GM12878 (cell line): ENCODE measurements around the gene OPN5. TPM values are rescaled to one million over a fixed set of nuclear protein-coding genes. Genes with fewer than 3 reads are reported as not detected.

Source experiments
- ATAC-seq: fragments of 200-7000 bp; cut with Tn5 transposase; 3 replicates; pipeline ENCODE4 v1.9.1; 2020; ENCODE audit warnings: mild to moderate bottlenecking, moderate library complexity
- BruUV-seq: library from RNA; stranded (reverse); fragments of 400-500 nt; replicated peaks from 2 replicates; lab custom pipeline; 2021; lab: Mats Ljungman, UMichigan
- CTCF ChIA-PET: fragments of 300-600 bp; sonication (Branson Sonifier 250); formaldehyde crosslinking; extraction: SDS; loops from one replicate; lab custom pipeline; 2021; ENCODE audit warnings: inconsistent platforms; lab: Yijun Ruan, JAX
- POLR2A ChIA-PET: fragments of 350-600 bp; formaldehyde crosslinking; extraction: SDS; loops from one replicate; lab custom pipeline; 2021; ENCODE audit warnings: inconsistent platforms; lab: Charles Lee
- RAD21 ChIA-PET: fragments of 300-600 bp; sonication (Branson Sonifier 250); formaldehyde crosslinking; loops from one replicate; lab custom pipeline; 2023; ENCODE audit warnings: antibody characterized with exemption; ENCODE audit not compliant: unreplicated experiment; lab: Charles Lee
- SMC1A ChIA-PET: fragments of 300-600 bp; sonication (Branson Sonifier 250); formaldehyde crosslinking; loops from one replicate; lab custom pipeline; 2023; ENCODE audit not compliant: unreplicated experiment, uncharacterized antibody; lab: Charles Lee
- DNase-seq: peaks from one replicate; pipeline ENCODE4 v3.0.0-alpha.2; 2011; ENCODE audit warnings: low read depth, low spot score
- FAIRE-seq: peaks from 3 replicates; lab custom pipeline; 2011; peaks lifted over from hg19 to GRCh38; lab: Jason Lieb, UNC
- H2AFZ ChIP-seq: 2 replicates; pipeline ENCODE4 v1.6.0; 2011; ENCODE audit warnings: low read depth, low read length, control low read depth; ENCODE audit not compliant: control insufficient read depth
- H3K27ac ChIP-seq: 2 replicates; pipeline ENCODE4 v1.5.1; 2011; ENCODE audit warnings: control low read depth; ENCODE audit not compliant: control insufficient read depth, insufficient read depth
- H3K27me3 ChIP-seq, 2 experiments: replicated peaks in 1 of 2; 2 replicates each; pipeline versions ENCODE4 v1.6.0 to v1.6.1; 2011; ENCODE audit warnings: low read length in 1 of 2; ENCODE audit not compliant: control insufficient read depth in 2 of 2, insufficient read depth in 2 of 2
- H3K36me3 ChIP-seq, 2 experiments: 2 replicates each; pipeline ENCODE4 v1.5.1; 2011; ENCODE audit warnings: low read length in 1 of 2; ENCODE audit not compliant: control insufficient read depth in 2 of 2, insufficient read depth in 2 of 2
- H3K4me1 ChIP-seq: 2 replicates; pipeline ENCODE4 v1.6.1; 2011; ENCODE audit warnings: mild to moderate bottlenecking, low read length, moderate library complexity, mixed read lengths; ENCODE audit not compliant: control insufficient read depth, insufficient read depth
- H3K4me2 ChIP-seq: 2 replicates; pipeline ENCODE4 v1.6.0; 2011; ENCODE audit warnings: control low read depth; ENCODE audit not compliant: control insufficient read depth, insufficient read depth
- H3K4me3 ChIP-seq: fragments of 200-600 bp; sonication (generic); 2 replicates; pipeline ENCODE4 v1.5.1; 2016
- H3K79me2 ChIP-seq: 2 replicates; pipeline ENCODE4 v1.6.0; 2011; ENCODE audit warnings: low read length; ENCODE audit not compliant: control insufficient read depth, insufficient read depth
- H3K9ac ChIP-seq: 2 replicates; pipeline ENCODE4 v1.8.0; 2011; ENCODE audit warnings: low read length, control low read depth, mixed read lengths; ENCODE audit not compliant: control insufficient read depth, insufficient read depth
- H3K9me3 ChIP-seq: replicated peaks from 3 replicates; pipeline ENCODE4 v1.5.1; 2011; ENCODE audit warnings: mild to moderate bottlenecking, low read length; ENCODE audit not compliant: control insufficient read depth, insufficient read depth
- H4K20me1 ChIP-seq: 2 replicates; pipeline ENCODE4 v1.6.0; 2011; ENCODE audit not compliant: control insufficient read depth, insufficient read depth
- ATF7 ChIP-seq: fragments of 450-650 bp; IDR thresholded peaks from 2 replicates; pipeline ENCODE4 v1.6.1; 2016; ENCODE audit warnings: low read depth, mild to moderate bottlenecking
- FOXK2 ChIP-seq: fragments of 450-650 bp; IDR thresholded peaks from 2 replicates; pipeline ENCODE4 v1.6.1; 2017; ENCODE audit warnings: mild to moderate bottlenecking, moderate library complexity
- GABPA ChIP-seq: IDR thresholded peaks from 2 replicates; pipeline ENCODE4 v1.6.1; 2014; ENCODE audit warnings: antibody characterized with exemption, low read depth, mild to moderate bottlenecking, inconsistent platforms
- MEF2B ChIP-seq: fragments of 450-650 bp; IDR thresholded peaks from 2 replicates; pipeline ENCODE4 v1.6.1; 2018; ENCODE audit warnings: mild to moderate bottlenecking, moderate library complexity; ENCODE audit not compliant: partially characterized antibody, poor library complexity, severe bottlenecking
- MTA2 ChIP-seq: fragments of 450-650 bp; IDR thresholded peaks from 2 replicates; pipeline ENCODE4 v1.6.1; 2016; ENCODE audit warnings: low read depth, mild to moderate bottlenecking, moderate library complexity
- NFIC ChIP-seq: IDR thresholded peaks from 2 replicates; pipeline ENCODE4 v1.6.1; 2012; ENCODE audit warnings: low read depth, mild to moderate bottlenecking, inconsistent platforms, low read length, moderate library complexity
- PAX5 ChIP-seq: IDR thresholded peaks from 2 replicates; pipeline ENCODE4 v1.6.1; 2011; ENCODE audit warnings: low read depth, low read length, borderline replicate concordance
- PAX8 ChIP-seq: fragments of 450-650 bp; IDR thresholded peaks from 2 replicates; pipeline ENCODE4 v1.6.1; 2017; ENCODE audit warnings: mild to moderate bottlenecking, moderate library complexity
- RAD21 ChIP-seq: IDR thresholded peaks from 2 replicates; pipeline ENCODE4 v1.6.1; 2011; ENCODE audit warnings: mild to moderate bottlenecking, low read depth, low read length, moderate library complexity; ENCODE audit not compliant: insufficient read depth
- RAD51 ChIP-seq: fragments of 450-650 bp; IDR thresholded peaks from 2 replicates; pipeline ENCODE4 v1.6.1; 2016; ENCODE audit warnings: moderate library complexity, mild to moderate bottlenecking, inconsistent platforms
- RELB ChIP-seq: fragments of 450-650 bp; IDR thresholded peaks from 2 replicates; pipeline ENCODE4 v1.6.1; 2017; ENCODE audit warnings: low read depth, mild to moderate bottlenecking, moderate library complexity
- SMAD1 ChIP-seq: fragments of 450-650 bp; IDR thresholded peaks from 2 replicates; pipeline ENCODE4 v1.6.1; 2018; ENCODE audit warnings: mild to moderate bottlenecking, low read depth; ENCODE audit not compliant: partially characterized antibody
- SMARCA5 ChIP-seq: fragments of 450-650 bp; IDR thresholded peaks from 2 replicates; pipeline ENCODE4 v1.6.1; 2017; ENCODE audit warnings: mild to moderate bottlenecking
- SMC3 ChIP-seq: IDR thresholded peaks from 2 replicates; pipeline ENCODE4 v1.6.1; 2011; ENCODE audit warnings: low read length, improper control_type of control experiment, borderline replicate concordance
- STAT1 ChIP-seq: fragments of 450-650 bp; conservative IDR thresholded peaks from 2 replicates; pipeline ENCODE4 v1.6.1; 2014; ENCODE audit warnings: antibody characterized with exemption, mild to moderate bottlenecking
- YY1 ChIP-seq: IDR thresholded peaks from 2 replicates; pipeline ENCODE4 v1.6.1; 2011; ENCODE audit warnings: low read depth, mild to moderate bottlenecking, low read length
- ZNF24 ChIP-seq: fragments of 450-650 bp; IDR thresholded peaks from 2 replicates; pipeline ENCODE4 v1.6.1; 2017; ENCODE audit warnings: antibody characterized with exemption, mild to moderate bottlenecking
- ZZZ3 ChIP-seq: IDR thresholded peaks from 2 replicates; pipeline ENCODE4 v1.6.1; 2011; ENCODE audit warnings: low read depth; ENCODE audit not compliant: control insufficient read depth, insufficient read length
- WGBS: methylation state at CpG from one replicate; pipeline ENCODE4 v1.1.6; 2016; ENCODE audit warnings: low lambda C conversion rate; ENCODE audit not compliant: insufficient replicate concordance, insufficient coverage; ENCODE audit errors: missing lambda C conversion rate; 5-methylcytosine and 5-hydroxymethylcytosine counted together
- in situ Hi-C: fragments of 300-500 bp; cut with MboI; formaldehyde crosslinking; loops from 9 replicates; pipeline ENCODE4 v1.14.3; 2018; ENCODE audit warnings: mixed read lengths
- intact Hi-C: fragments of 100-400 bp; cut with micrococcal nuclease; formaldehyde crosslinking; loops from one replicate; pipeline ENCODE4 v1.14.2; 2022; ENCODE audit not compliant: unreplicated experiment
- polyA plus RNA-seq, 11 experiments: library from polyadenylated mRNA; depleted of rRNA in 4 of 11; unstranded in 6 of 11; stranded (reverse) in 5 of 11; fragments of >200 nt; fragmentation: Nextera tagmentation in 4 of 11; fragmentation: Illumina TruSeq in 1 of 11; extraction: Ambion mirVana in 4 of 11; extraction: Trizol in 1 of 11; gene quantifications; 1 replicate in 1 of 11; 2 replicates in 10 of 11; pipeline versions ENCODE4 v1.2.1 to v1.2.3, GENCODE V29; 2011 to 2016; ENCODE audit warnings: inconsistent platforms in 2 of 11, missing spikeins in 2 of 11, low read depth in 1 of 11
- total RNA-seq, 4 experiments: library from RNA; depleted of rRNA in 3 of 4; stranded (reverse); fragments of >200 nt in 3 of 4; fragmentation: Illumina TruSeq in 1 of 4; extraction: Trizol in 1 of 4; gene quantifications; 2 replicates each; pipeline versions ENCODE4 v1.2.1 to v1.2.3, GENCODE V29; 2013 to 2021
- TF ChIP-seq, protein P1 (sequence below): fragments of 450-650 bp; conservative IDR thresholded peaks from 2 replicates; pipeline ENCODE4 v1.6.1; 2017; ENCODE audit warnings: mild to moderate bottlenecking, moderate library complexity

The OPN5 gene
- total and polyA plus RNA-seq, 10 of the 15 experiments (the other 5 are each of a cell fraction or from before 2014, with no cell fraction given) = not detected

DNA sequence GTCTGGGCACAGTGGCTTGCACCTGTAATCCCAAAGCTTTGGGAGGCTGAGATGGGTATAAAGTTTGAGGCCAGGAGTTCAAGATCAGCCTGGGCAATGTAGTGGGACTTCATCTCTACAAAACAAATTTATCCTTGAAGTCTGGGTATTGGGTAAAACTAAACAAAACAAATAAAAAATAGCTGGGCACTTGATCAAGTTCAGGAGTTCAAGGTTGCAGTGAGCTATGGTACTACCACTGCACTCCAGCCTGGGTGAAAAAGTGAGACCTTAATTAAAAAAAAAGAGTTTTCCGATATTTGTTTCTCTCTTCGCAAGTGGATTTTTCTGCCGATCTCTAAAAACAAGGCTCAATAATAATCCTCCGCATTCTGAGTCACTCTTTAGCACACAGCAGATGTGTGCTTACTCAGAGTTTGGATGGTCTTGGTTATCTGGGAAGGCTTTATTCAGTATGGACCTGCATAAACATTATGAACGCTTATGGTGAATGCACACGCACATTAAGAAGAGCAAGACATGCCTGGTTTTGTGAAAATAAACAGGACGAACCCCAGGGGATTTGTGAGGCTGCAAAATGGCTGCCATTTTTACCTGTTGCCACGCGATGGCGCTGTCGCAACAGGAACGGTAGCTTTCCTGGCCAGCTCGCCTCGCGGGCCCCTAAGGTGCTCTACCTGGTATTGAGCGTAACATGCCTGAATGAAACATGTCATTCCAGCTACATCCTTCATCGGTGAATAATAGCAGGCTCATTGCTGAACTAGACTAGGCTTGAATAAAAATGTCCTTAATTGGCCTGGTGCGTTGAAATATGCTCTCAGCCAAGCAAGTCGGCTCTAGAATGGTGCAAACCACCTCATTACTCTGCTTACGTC lies 6.0 kb downstream of the OPN5 start:
- ATAC-seq (peak; percentile 96), FAIRE-seq (peak; percentile 91), DNase-seq (no peak)
- Histone ChIP-seq H2AFZ (no peak overlapping the region; the same call in 1 of the 2 replicates), H3K36me3 (no peaks in the 10 kb centered on the region), H3K9ac (no peak overlapping the region), H4K20me1 (no peaks in the 10 kb centered on the region), H3K27me3 (peaks cover 0 to 2% of the 10 kb centered on the region in 2 experiments; a peak in 1 of 4 replicates), H3K79me2 (no peaks in the 10 kb centered on the region), H3K4me3 (no peak overlapping the region), H3K4me1 (no peaks in the 10 kb centered on the region), H3K4me2 (no peak overlapping the region; the same call in 1 of the 2 replicates), H3K27ac (no peak overlapping the region), H3K9me3 (no peaks in the 10 kb centered on the region)
- 16% methylated on average over 20 of the region's 20 CpGs for WGBS
- CTCF ChIA-PET = interaction anchor here (0.5 to 4.4 kb wide), 39 partner anchors 8 to 1623 kb away, joined by 3 to 57 read pairs (median 4); no protein-coding TSS in a partner anchor
- intact Hi-C loops = loop anchor here (1.0 kb wide), 2 partner anchors 977 to 1622 kb away; no protein-coding TSS in a partner anchor
- in situ Hi-C loops = loop anchor here (10.0 kb wide), 1 partner anchor 977 kb away; no protein-coding TSS in a partner anchor
- POLR2A ChIA-PET = no interaction called here
- SMC1A ChIA-PET = interaction anchor here (0.9 to 3.2 kb wide), 13 partner anchors 9 to 1627 kb away, joined by 3 to 16 read pairs (median 7); no protein-coding TSS in a partner anchor
- RAD21 ChIA-PET = interaction anchor here (0.7 to 4.4 kb wide), 5 partner anchors 54 to 1622 kb away, joined by 3 to 24 read pairs (median 14); no protein-coding TSS in a partner anchor
- no TSS peak for BruUV-seq
- TF ChIP-seq GABPA = no peak
- TF ChIP-seq YY1 = peak; percentile 96
- TF ChIP-seq MTA2 = no peak
- TF ChIP-seq ZNF24 = no peak
- TF ChIP-seq STAT1 = 0 out of 2 replicates have a peak, but pooled peaks have one; percentile 46
- TF ChIP-seq PAX8 = no peak
- TF ChIP-seq, protein P1, sequence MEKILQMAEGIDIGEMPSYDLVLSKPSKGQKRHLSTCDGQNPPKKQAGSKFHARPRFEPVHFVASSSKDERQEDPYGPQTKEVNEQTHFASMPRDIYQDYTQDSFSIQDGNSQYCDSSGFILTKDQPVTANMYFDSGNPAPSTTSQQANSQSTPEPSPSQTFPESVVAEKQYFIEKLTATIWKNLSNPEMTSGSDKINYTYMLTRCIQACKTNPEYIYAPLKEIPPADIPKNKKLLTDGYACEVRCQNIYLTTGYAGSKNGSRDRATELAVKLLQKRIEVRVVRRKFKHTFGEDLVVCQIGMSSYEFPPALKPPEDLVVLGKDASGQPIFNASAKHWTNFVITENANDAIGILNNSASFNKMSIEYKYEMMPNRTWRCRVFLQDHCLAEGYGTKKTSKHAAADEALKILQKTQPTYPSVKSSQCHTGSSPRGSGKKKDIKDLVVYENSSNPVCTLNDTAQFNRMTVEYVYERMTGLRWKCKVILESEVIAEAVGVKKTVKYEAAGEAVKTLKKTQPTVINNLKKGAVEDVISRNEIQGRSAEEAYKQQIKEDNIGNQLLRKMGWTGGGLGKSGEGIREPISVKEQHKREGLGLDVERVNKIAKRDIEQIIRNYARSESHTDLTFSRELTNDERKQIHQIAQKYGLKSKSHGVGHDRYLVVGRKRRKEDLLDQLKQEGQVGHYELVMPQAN = no peak
- TF ChIP-seq RELB = no peak
- TF ChIP-seq ZZZ3 = no peak
- TF ChIP-seq SMC3 = peak; percentile 81
- no peak for TF ChIP-seq RAD51
- TF ChIP-seq RAD21 = peak; percentile 92
- no peak for TF ChIP-seq ATF7
- peak; percentile 93 for TF ChIP-seq MEF2B
- TF ChIP-seq PAX5 = no peak
- TF ChIP-seq SMARCA5 = 0 out of 2 replicates have a peak, but pooled peaks have one; percentile 38
- no peak for TF ChIP-seq FOXK2
- no peak for TF ChIP-seq NFIC
- TF ChIP-seq SMAD1 = no peak
